Mesendoderm (in vitro differentiated cells): ENCODE measurements around the gene RPL22L1.

Experiments used
- DNase-seq: peaks from one replicate; pipeline ENCODE4 v3.0.0; 2013
- H2AK5ac ChIP-seq: 2 replicates; pipeline ENCODE4 v1.6.1; 2013; ENCODE audit warnings: low read length, inconsistent platforms
- H2BK120ac ChIP-seq: 2 replicates; pipeline ENCODE4 v1.6.1; 2013; ENCODE audit warnings: low read depth, mild to moderate bottlenecking, low read length, moderate library complexity, mixed read lengths
- H2BK15ac ChIP-seq: replicated peaks from 2 replicates; pipeline ENCODE4 v1.6.1; 2013; ENCODE audit warnings: low read depth, mild to moderate bottlenecking, moderate library complexity
- H2BK5ac ChIP-seq: 2 replicates; pipeline ENCODE4 v1.6.1; 2013; ENCODE audit warnings: low read length, inconsistent platforms
- H3K18ac ChIP-seq: 2 replicates; pipeline ENCODE4 v1.6.1; 2013; ENCODE audit warnings: mild to moderate bottlenecking, low read length, mixed read lengths
- H3K23ac ChIP-seq: one replicate; pipeline ENCODE4 v1.6.1; 2013; ENCODE audit warnings: low read length
- H3K27ac ChIP-seq: 2 replicates; pipeline ENCODE4 v1.5.1; 2013; ENCODE audit warnings: low read depth, mild to moderate bottlenecking, inconsistent platforms, low read length, moderate library complexity
- H3K27me3 ChIP-seq: 2 replicates; pipeline ENCODE4 v1.6.1; 2013; ENCODE audit warnings: low read length, control low read depth, mild to moderate bottlenecking, inconsistent platforms; ENCODE audit not compliant: insufficient read depth, poor library complexity
- H3K36me3 ChIP-seq: 2 replicates; pipeline ENCODE4 v1.6.1; 2013; ENCODE audit warnings: low read length, inconsistent platforms; ENCODE audit not compliant: control insufficient read depth, insufficient read depth
- H3K4ac ChIP-seq: one replicate; pipeline ENCODE4 v1.6.1; 2013; ENCODE audit warnings: low read depth, mild to moderate bottlenecking, low read length, moderate library complexity
- H3K4me1 ChIP-seq: 2 replicates; pipeline ENCODE4 v1.6.1; 2013; ENCODE audit warnings: low read depth, low read length, inconsistent platforms; ENCODE audit not compliant: control insufficient read depth
- H3K4me2 ChIP-seq: 2 replicates; pipeline ENCODE4 v1.6.1; 2013; ENCODE audit warnings: low read length
- H3K4me3 ChIP-seq: 2 replicates; pipeline ENCODE4 v1.5.1; 2013; ENCODE audit warnings: mild to moderate bottlenecking, low read length
- H3K56ac ChIP-seq: one replicate; pipeline ENCODE4 v1.6.1; 2013; ENCODE audit warnings: low read length
- H3K79me1 ChIP-seq: 2 replicates; pipeline ENCODE4 v1.6.1; 2013; ENCODE audit warnings: low read length, inconsistent platforms
- H3K79me2 ChIP-seq: 2 replicates; pipeline ENCODE4 v1.6.1; 2013; ENCODE audit warnings: mild to moderate bottlenecking, low read length; ENCODE audit not compliant: control insufficient read depth, insufficient read depth
- H3K9ac ChIP-seq: 2 replicates; pipeline ENCODE4 v1.6.1; 2013; ENCODE audit warnings: low read length, inconsistent platforms
- H4K5ac ChIP-seq: one replicate; pipeline ENCODE4 v1.6.1; 2013; ENCODE audit warnings: low read length
- H4K8ac ChIP-seq: one replicate; pipeline ENCODE4 v1.6.1; 2013; ENCODE audit warnings: low read depth, mild to moderate bottlenecking, control low read depth, low read length, moderate library complexity
- WGBS: extraction: QIAGEN DNeasy Blood & Tissue Kit; methylation state at CpG from one replicate; pipeline ENCODE4 v1.1.7; 2013; ENCODE audit warnings: low lambda C conversion rate, missing lambda C conversion rate; ENCODE audit not compliant: insufficient coverage; ENCODE audit errors: extremely low coverage; 5-methylcytosine and 5-hydroxymethylcytosine counted together

Gene RPL22L1

GRCh38 chr3:170876537-170876936 is 6.5 kb upstream of the RPL22L1 start:
- Histone ChIP-seq H3K4ac (no peak overlapping the region), H3K9ac (no peak overlapping the region), H3K27ac (no peak overlapping the region), H3K79me2 (no peaks in the 10 kb centered on the region), H3K56ac (no peak overlapping the region), H3K4me2 (no peak overlapping the region), H3K18ac (no peak overlapping the region), H2AK5ac (no peak overlapping the region), H3K79me1 (no peaks in the 10 kb centered on the region), H3K27me3 (no peaks in the 10 kb centered on the region), H2BK15ac (no peak overlapping the region), H2BK120ac (no peak overlapping the region), H3K4me1 (no peaks in the 10 kb centered on the region), H2BK5ac (no peak overlapping the region), H3K36me3 (no peaks in the 10 kb centered on the region), H4K5ac (no peak overlapping the region), H4K8ac (no peak overlapping the region), H3K23ac (no peak overlapping the region), H3K4me3 (no peak overlapping the region)
- WGBS: no CpG with 5 or more reads among the region's 2 CpGs
- DNase-seq: no peak

- no peaks in the 10 kb centered on the region for H3K27me3 ChIP-seq
- H3K4me1 ChIP-seq: no peaks in the 10 kb centered on the region
- H2BK5ac ChIP-seq: no peak overlapping the region
- H4K5ac ChIP-seq: no peak overlapping the region
- H3K27ac ChIP-seq: peak overlapping the region; percentile 4
- H3K56ac ChIP-seq: peak overlapping the region; percentile 99
- H3K79me2 ChIP-seq: peaks cover 25% of the 10 kb centered on the region
- peak overlapping the region; percentile 95 for H3K18ac ChIP-seq
- WGBS: no CpG with 5 or more reads among the region's 2 CpGs
- H2AK5ac ChIP-seq: no peak overlapping the region
- H3K9ac ChIP-seq: peak overlapping the region; percentile 99
- no peak for DNase-seq
- peaks cover 4% of the 10 kb centered on the region for H3K36me3 ChIP-seq
- H4K8ac ChIP-seq: peak overlapping the region; percentile 41
- H3K79me1 ChIP-seq: peaks cover 4% of the 10 kb centered on the region
- peak overlapping the region; percentile 87 for H3K4ac ChIP-seq
- H3K4me2 ChIP-seq: peak overlapping the region; percentile 71
- H2BK120ac ChIP-seq: no peak overlapping the region
- H3K4me3 ChIP-seq: peak overlapping the region; percentile 98
- H2BK15ac ChIP-seq: no peak overlapping the region
- no peak overlapping the region for H3K23ac ChIP-seq
Observed at GRCh38 chr3:170869239-170869590, 780 bp downstream of the RPL22L1 start.

GRCh38 chr3:170868577-170869238 is 1.3 kb downstream of the RPL22L1 start:
- H4K8ac ChIP-seq: no peak overlapping the region
- peaks cover 4% of the 10 kb centered on the region for H3K36me3 ChIP-seq
- peak overlapping the region; percentile 71 for H3K4me2 ChIP-seq
- H2AK5ac ChIP-seq: no peak overlapping the region
- no peak overlapping the region for H2BK5ac ChIP-seq
- H3K79me2 ChIP-seq: peaks cover 25% of the 10 kb centered on the region
- H3K9ac ChIP-seq: peak overlapping the region; percentile 99
- H3K27me3 ChIP-seq: no peaks in the 10 kb centered on the region
- no peak overlapping the region for H3K23ac ChIP-seq
- no CpG with 5 or more reads among the region's 9 CpGs for WGBS
- no peak overlapping the region for H2BK120ac ChIP-seq
- peaks cover 4% of the 10 kb centered on the region for H3K79me1 ChIP-seq
- no peak overlapping the region for H2BK15ac ChIP-seq
- peak overlapping the region; percentile 22 for H3K27ac ChIP-seq
- peak overlapping the region; percentile 99 for H3K56ac ChIP-seq
- no peak for DNase-seq
- no peak overlapping the region for H3K4ac ChIP-seq
- H3K4me3 ChIP-seq: peak overlapping the region; percentile 98
- H3K18ac ChIP-seq: peak overlapping the region; percentile 81
- no peaks in the 10 kb centered on the region for H3K4me1 ChIP-seq
- no peak overlapping the region for H4K5ac ChIP-seq

GRCh38 chr3:170867143-170867937 is 2.7 kb downstream of the RPL22L1 start:
- Histone ChIP-seq H3K79me2 (peaks cover 25% of the 10 kb centered on the region), H2BK5ac (no peak overlapping the region), H3K9ac (peak overlapping the region; percentile 79), H3K4ac (no peak overlapping the region), H2AK5ac (no peak overlapping the region), H3K27me3 (no peaks in the 10 kb centered on the region), H3K4me3 (peak overlapping the region; percentile 43), H4K8ac (no peak overlapping the region), H4K5ac (no peak overlapping the region), H2BK15ac (no peak overlapping the region), H3K23ac (no peak overlapping the region), H3K4me2 (peak overlapping the region; percentile 55), H3K4me1 (no peaks in the 10 kb centered on the region), H3K18ac (peak overlapping the region; percentile 56), H3K79me1 (peaks cover 4% of the 10 kb centered on the region), H3K36me3 (peaks cover 4% of the 10 kb centered on the region), H2BK120ac (no peak overlapping the region), H3K27ac (no peak overlapping the region), H3K56ac (peak overlapping the region; percentile 76)
- DNase-seq: peak; percentile 89
- no CpG with 5 or more reads among the region's 1 CpG for WGBS

GRCh38 chr3:170866499-170866898 is 3.5 kb downstream of the RPL22L1 start:
- Histone ChIP-seq H2AK5ac (no peak overlapping the region), H3K79me2 (peaks cover 25% of the 10 kb centered on the region), H3K9ac (no peak overlapping the region), H4K5ac (no peak overlapping the region), H3K79me1 (peaks cover 4% of the 10 kb centered on the region), H3K4ac (no peak overlapping the region), H3K27ac (no peak overlapping the region), H3K56ac (no peak overlapping the region), H2BK120ac (no peak overlapping the region), H3K18ac (no peak overlapping the region), H4K8ac (no peak overlapping the region), H3K23ac (no peak overlapping the region), H2BK15ac (no peak overlapping the region), H3K36me3 (peaks cover 4% of the 10 kb centered on the region), H3K4me1 (no peaks in the 10 kb centered on the region), H3K4me2 (no peak overlapping the region), H3K27me3 (no peaks in the 10 kb centered on the region), H3K4me3 (no peak overlapping the region), H2BK5ac (no peak overlapping the region)
- WGBS: 100% methylated on average over 1 of the region's 3 CpGs
- DNase-seq: no peak
